ENCODE results near the gene ASAP2. TPM values are rescaled to one million over a fixed set of nuclear protein-coding genes. Genes with fewer than 3 reads are reported as not detected.
A peak's percentile ranks its signal among the peaks of the same experiment; 100 is the strongest.

Gene ASAP2
- total RNA-seq, 1 experiment from 2014 or later: 81.7 TPM

GRCh38 chr2:9317559-9317958 lies 110.9 kb downstream of the ASAP2 start:
- no peak for DNase-seq (ENCODE audit: low read depth)

GRCh38 chr2:9318461-9319337 lies 112.1 kb downstream of the ASAP2 start:
- DNase-seq (ENCODE audit: low read depth): no peak

GRCh38 chr2:9319338-9319715 lies 112.7 kb downstream of the ASAP2 start:
- DNase-seq (ENCODE audit: low read depth): no peak

- no peak for DNase-seq (ENCODE audit: low read depth)
Observed at GRCh38 chr2:9322576-9322975, 116.0 kb downstream of the ASAP2 start.

DNA sequence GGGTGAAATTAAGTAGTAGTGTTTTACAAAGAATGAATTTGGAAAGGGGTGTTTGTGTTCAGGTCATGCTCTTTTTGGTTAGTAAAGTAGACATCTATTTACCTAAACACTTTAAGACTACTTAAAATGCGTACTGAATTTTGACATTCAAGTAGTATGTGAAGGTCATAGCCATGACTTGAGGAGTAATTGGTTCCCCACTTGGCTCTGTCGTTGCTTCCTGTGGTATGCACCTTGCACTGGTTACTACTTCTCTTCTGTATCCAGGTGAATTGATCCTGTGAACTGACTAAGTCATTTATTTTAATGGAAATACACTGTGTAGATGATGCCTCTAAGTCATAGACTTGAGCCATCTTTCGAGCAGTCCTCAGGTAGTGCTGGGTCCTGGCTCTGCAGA lies 118.8 kb downstream of the ASAP2 start:
- no peak for DNase-seq (ENCODE audit: low read depth)

- DNase-seq (ENCODE audit: low read depth): no peak
Observed at GRCh38 chr2:9326975-9327374, 120.4 kb downstream of the ASAP2 start.

- no peak for DNase-seq (ENCODE audit: low read depth)
Observed at GRCh38 chr2:9327873-9328352, 121.3 kb downstream of the ASAP2 start.

- no peak for DNase-seq (ENCODE audit: low read depth)
Observed at GRCh38 chr2:9328931-9329330, 122.3 kb downstream of the ASAP2 start.

DNA sequence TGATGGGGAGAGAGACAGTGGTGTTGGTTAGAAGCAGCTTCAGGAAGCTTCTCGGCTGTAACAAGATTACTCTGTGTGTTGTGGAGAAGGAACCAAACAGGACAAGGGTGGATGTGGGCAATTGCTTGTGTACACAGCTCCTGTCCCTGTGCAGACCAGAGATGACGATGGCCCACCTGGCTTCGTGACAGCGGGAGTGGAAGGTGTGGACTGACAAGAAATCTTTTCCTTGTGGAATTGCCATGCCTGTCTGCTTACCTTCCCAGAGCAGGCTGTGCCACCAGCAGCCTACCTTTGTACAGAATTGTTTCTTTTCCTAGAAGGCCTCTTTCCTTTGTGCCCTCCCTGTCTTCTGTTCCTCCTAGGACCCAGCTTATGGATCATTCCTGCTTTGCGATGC lies 122.9 kb downstream of the ASAP2 start:
- no peak for DNase-seq (ENCODE audit: low read depth)

DNA sequence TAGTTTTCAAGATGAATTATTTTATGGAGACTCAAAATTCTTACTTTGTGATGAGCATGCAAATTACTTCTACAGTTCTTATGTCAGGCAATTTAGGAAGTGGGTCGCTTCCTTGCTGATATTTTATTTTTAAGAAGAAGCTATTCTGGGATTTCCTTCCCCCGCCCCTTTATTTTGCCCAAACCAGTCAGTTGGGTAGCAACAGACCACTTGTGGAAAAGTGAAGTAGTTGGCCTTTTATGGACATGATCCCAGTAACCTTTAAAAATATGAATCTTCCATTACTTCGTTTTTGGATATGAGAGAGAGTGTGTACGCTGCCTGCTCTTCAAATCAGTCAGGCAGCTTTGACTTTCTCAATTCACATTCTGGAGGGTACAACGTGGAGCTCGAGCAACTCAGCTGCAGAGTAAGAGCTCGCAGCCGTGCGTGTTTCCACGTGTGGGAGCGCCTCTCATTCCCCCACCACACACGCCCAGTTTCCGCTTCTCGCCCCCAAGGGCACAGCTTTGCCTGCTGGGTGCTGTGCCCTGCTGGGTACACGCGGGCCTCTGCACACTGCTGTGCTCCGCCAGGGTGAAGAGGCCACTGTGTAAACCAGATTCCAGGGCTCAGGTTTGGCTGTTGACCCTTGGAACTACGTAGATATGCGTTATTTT lies 124.1 kb downstream of the ASAP2 start:
- no peak for DNase-seq (ENCODE audit: low read depth)

DNA sequence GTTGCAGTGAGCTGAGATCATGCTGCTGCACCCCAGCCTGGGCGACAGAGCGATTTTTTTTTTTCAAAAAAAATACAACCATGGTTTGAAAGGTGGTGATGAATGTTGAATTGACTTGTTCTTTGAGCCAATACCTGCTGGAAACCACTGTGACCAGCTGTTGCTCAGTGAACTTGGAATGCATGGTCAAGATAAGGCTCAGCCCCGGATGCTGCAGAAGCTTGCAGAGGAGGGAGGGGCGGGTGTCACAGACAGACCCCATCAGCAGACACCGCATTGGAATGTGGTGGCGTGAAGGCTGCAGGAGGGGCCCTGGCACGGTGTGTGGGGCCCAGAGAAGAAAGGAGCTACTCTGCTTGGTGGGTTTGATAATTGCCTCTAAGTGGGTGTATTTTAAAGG lies 125.1 kb downstream of the ASAP2 start:
- DNase-seq (ENCODE audit: low read depth): no peak

DNA sequence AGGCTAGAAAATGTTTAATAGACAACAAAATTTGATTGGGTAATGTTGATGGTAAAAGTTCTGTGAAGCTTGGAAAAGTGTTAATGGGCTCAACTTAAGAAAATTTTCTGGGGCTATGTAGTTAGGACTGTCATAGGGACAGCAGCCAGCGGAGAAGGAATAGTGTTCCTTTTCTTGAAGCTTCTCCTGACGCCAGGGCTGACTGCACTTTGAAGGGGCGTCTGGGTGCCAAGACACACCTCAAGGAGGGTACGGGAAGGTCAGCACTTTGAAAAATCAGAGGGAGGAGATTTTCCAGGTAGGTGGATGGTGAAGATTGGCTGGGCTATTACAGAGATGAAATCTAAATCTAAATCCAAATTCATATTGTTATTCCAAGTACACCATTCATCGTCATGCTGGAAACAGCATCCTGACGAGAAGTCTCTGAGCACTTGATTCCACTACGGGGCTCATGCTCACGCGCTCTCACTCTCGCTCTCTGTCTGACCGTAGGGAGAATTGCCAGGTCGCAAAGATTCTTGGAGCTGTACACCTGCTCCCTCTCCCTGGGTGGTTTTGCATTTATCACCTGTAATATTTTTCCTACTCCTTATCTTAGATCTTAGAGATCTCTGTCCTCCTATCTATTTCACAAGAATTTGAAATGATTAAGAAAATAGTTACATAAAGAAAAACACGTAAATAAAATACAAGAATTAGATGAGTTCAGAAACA lies 125.7 kb downstream of the ASAP2 start:
- no peak for DNase-seq (ENCODE audit: low read depth)

DNA sequence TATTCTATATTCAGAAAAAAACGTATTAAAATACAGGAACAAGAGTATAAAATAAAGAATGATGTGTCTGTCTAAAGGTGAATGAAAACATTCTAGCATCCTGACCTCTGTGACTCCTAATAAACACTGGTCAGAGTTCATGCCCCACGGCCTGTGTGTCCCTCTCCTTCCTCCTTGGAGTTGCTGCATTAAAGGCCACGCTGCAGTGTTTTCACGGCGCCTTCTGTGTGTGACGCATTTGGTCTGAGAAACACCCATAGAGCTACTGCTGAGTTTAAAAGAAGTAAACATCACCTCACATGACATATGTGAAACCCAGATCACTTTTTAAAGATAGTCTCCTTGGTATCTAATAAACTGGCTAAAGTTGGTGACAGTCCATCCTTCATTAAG lies 126.2 kb downstream of the ASAP2 start:
- no peak for DNase-seq (ENCODE audit: low read depth)

GRCh38 chr2:9333591-9334171 lies 127.1 kb downstream of the ASAP2 start:
- DNase-seq (ENCODE audit: low read depth): peak; percentile 80

DNA sequence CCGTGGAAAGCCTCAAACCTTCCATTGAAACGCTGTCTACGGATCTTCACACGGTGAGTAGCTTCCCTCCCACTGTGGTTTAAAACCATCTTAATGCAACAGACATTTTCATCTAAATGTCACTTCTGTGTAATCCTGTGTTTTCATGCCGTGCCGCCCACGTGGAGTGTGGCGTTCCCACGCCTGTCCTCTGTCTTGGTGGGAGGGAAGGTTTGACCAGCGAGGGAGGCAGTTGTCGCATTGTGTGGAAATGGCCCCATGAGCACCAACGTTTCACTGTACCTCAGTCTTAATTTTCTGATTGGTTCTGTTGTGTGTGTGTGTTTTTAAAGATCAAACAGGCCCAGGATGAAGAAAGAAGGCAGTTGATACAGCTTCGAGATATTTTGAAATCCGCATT lies 128.1 kb downstream of the ASAP2 start:
- DNase-seq (ENCODE audit: low read depth): no peak

DNA sequence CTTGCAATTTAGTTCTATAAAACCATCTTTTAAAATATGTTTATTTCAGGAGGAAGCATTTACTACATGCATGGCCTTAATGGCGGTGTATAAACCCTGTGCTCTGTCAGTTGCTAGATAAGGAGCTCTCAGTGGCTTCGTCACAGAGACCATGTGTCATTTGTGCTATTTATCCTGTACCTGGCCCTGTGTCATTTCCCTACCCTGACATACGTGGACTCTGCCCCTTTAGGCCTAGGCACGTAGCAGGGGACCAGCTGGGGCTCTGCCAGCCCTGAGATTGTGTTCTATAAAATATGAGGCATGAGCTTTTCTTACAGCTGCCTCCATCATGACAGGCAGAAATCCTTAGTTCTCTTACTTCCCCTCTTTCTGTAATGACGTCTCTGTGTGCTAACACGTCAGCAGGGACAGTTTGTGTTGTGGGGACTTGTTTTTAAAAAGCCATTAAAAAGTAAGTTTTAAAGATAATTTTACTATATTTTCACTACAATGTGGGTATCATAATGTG lies 128.8 kb downstream of the ASAP2 start:
- no peak for DNase-seq (ENCODE audit: low read depth)

GRCh38 chr2:9336241-9336575 lies 129.6 kb downstream of the ASAP2 start:
- peak; percentile 61 for DNase-seq (ENCODE audit: low read depth)

DNA sequence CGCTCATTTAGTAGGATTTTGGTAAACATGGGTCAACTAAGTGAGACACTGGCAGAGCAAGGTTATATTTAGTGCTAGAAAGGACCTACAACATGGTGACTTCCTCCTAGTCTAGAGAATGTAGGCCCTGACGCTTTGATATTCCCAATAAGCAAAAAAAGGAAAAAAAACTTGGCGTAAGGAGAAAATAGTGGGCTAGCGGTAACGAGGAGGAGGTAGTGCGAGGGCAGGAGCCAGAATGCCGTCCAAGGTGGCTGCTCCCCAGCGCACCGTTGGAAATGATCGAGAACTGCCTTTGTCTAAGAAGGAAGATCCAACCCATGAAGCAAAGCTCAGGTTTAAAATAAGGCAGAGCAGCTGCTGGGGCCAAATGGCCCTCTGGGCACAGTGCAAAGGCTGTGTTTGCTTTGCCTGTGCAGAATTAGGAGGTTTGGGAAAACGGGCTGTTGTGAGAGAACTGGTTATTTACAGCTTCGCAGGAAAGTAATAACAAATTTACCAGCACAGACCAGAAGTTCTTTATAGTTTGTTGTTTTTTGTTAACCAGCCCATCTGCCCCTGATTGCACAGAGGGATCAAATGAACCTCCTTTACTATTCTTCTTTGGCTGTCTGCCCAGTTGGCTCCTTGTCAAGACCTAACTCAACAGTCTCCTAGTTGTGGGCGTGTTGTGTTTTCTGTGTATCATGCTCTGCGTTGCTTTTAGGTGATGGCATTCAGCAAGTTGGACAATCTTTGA lies 130.1 kb downstream of the ASAP2 start:
- peak; percentile 97 for DNase-seq (ENCODE audit: low read depth)

DNA sequence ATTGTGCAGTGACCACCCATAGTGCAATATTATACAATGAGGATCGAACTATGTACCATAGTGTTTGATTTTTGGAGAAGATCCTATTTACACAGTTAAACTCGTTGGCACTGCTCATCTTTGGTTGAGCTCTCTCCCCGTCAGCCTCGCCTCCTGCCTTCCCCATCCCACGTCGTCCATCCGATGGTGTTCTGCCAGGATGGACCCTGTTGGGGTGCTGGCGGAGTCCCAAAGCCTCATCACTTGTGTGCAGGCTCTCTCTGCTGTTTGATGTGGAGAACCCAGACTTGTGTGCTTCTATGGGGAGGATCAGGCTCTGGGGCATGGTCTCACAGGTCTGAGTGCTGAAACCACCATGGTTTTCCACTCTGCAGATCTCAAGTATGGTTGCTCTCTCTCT lies 131.3 kb downstream of the ASAP2 start:
- no peak for DNase-seq (ENCODE audit: low read depth)

DNA sequence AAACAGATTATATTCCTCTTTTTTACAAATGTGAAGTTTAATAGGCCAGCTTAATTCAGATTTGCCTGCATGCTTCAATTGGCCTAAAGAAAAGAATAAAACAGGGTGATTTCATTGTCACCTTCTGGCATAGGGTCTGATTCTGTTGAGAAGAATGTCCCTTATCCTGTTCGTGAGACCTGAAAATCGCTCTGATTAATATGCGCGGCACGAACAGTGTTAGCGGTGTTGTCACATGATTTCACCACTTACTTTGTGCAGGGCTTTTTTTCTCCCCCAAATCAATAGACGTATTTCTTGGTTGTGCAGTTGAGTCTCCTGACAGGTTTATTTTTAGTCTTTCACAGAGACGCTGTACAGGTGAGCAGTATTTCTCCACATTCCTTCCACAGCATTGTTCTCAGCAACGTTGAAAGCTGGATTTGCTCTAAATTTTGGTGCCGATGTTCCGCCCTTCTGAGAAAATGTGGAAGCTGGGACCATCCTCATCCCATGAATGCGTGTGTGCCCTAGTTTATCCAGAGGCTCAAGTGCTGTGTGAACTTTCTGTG lies 134.8 kb downstream of the ASAP2 start:
- no peak for DNase-seq (ENCODE audit: low read depth)

- DNase-seq (ENCODE audit: low read depth): no peak
Observed at GRCh38 chr2:9342659-9343058, 136.0 kb downstream of the ASAP2 start.

Measured in LHCN-M2 (cell line).